RWPE1 (cell line): ENCODE results near the gene BASP1.

ENCODE experiments used
- CTCF ChIA-PET: fragments of 350-600 bp; sonication (Branson Sonifier 250); formaldehyde crosslinking; extraction: SDS; loops from one replicate; lab custom pipeline; 2021; lab: Yijun Ruan, JAX
- POLR2A ChIA-PET: fragments of 400-600 bp; formaldehyde crosslinking; extraction: SDS; loops from one replicate; lab custom pipeline; 2020; ENCODE audit warnings: antibody characterized with exemption; ENCODE audit not compliant: low non-redundant PET; lab: Yijun Ruan, JAX
- DNase-seq: peaks from one replicate; pipeline ENCODE4 v3.0.0; 2012; ENCODE audit warnings: low spot score
- H3K27ac ChIP-seq: fragments of 450-650 bp; 2 replicates; pipeline ENCODE4 v1.5.1; 2017
- CTCF ChIP-seq: fragments of 450-650 bp; conservative IDR thresholded peaks from 2 replicates; pipeline ENCODE4 v1.5.1; 2017; ENCODE audit warnings: low read depth, mild to moderate bottlenecking

Gene BASP1

GRCh38 chr5:17214893-17215292 is 2.5 kb upstream of the BASP1 start:
- CTCF ChIA-PET, result interaction anchor here (0.7 to 2.2 kb wide), 3 partner anchors 821 to 1090 kb away, joined by 3 to 28 read pairs (median 3); no protein-coding TSS in a partner anchor
- no peak for TF ChIP-seq CTCF
- POLR2A ChIA-PET, result no interaction called here
- no peak for DNase-seq
- no peak overlapping the region for H3K27ac ChIP-seq

- no peak overlapping the region for H3K27ac ChIP-seq
- no peak for TF ChIP-seq CTCF
- DNase-seq, result no peak
- ChIA-PET POLR2A (no interaction called here), CTCF (interaction anchor here (0.5 to 2.2 kb wide), 9 partner anchors 232 to 1089 kb away, joined by 3 to 28 read pairs (median 3); no protein-coding TSS in a partner anchor)
These were observed 2.1 kb upstream of the BASP1 start for GRCh38 chr5:17215361-17215760.

- peak; percentile 73 for DNase-seq
- H3K27ac ChIP-seq, result peak overlapping the region; percentile 80
- TF ChIP-seq CTCF, result peak; percentile 85
- CTCF ChIA-PET, result interaction anchor here (0.5 to 2.2 kb wide), 19 partner anchors 9 to 1103 kb away, joined by 3 to 28 read pairs (median 3); no protein-coding TSS in a partner anchor
- POLR2A ChIA-PET, result no interaction called here
These were observed 1.1 kb upstream of the BASP1 start for GRCh38 chr5:17216176-17216973.

- peak; percentile 31 for DNase-seq
- TF ChIP-seq CTCF, result no peak
- POLR2A ChIA-PET, result interaction anchor here (0.6 kb wide), 1 partner anchor 171 kb away, joined by 3 read pairs; no protein-coding TSS in a partner anchor
- peak overlapping the region; percentile 80 for H3K27ac ChIP-seq
- CTCF ChIA-PET, result interaction anchor here (0.6 to 2.2 kb wide), 10 partner anchors 85 to 1087 kb away, joined by 3 to 28 read pairs (median 4); no protein-coding TSS in a partner anchor
These were observed 398 bp upstream of the BASP1 start for GRCh38 chr5:17216974-17217492.

GRCh38 chr5:17218353-17219005 is 1.0 kb downstream of the BASP1 start:
- peak; percentile 42 for DNase-seq
- peak overlapping the region; percentile 80 for H3K27ac ChIP-seq
- CTCF ChIA-PET, result interaction anchor here (0.6 kb wide), 1 partner anchor 15 kb away, joined by 4 read pairs; no protein-coding TSS in a partner anchor
- TF ChIP-seq CTCF, result no peak
- POLR2A ChIA-PET, result no interaction called here

- TF ChIP-seq CTCF, result no peak
- peak overlapping the region; percentile 80 for H3K27ac ChIP-seq
- peak; percentile 52 for DNase-seq
- CTCF ChIA-PET, result no interaction called here
- POLR2A ChIA-PET, result no interaction called here
These were observed 1.6 kb downstream of the BASP1 start for GRCh38 chr5:17219006-17219422.
